ENCODE measurements around the gene GPR150. TPM values are rescaled to one million over a fixed set of nuclear protein-coding genes. Genes with fewer than 3 reads are reported as not detected.
A peak's percentile ranks its signal among the peaks of the same experiment; 100 is the strongest.
"Not testable (repeated sequence)": the region's sequence is repeated elsewhere in the genome, so short reads cannot be mapped to it uniquely, and the experiment has no call there.

The GPR150 gene
- total RNA-seq, 1 donor, result 0.36 TPM

DNA sequence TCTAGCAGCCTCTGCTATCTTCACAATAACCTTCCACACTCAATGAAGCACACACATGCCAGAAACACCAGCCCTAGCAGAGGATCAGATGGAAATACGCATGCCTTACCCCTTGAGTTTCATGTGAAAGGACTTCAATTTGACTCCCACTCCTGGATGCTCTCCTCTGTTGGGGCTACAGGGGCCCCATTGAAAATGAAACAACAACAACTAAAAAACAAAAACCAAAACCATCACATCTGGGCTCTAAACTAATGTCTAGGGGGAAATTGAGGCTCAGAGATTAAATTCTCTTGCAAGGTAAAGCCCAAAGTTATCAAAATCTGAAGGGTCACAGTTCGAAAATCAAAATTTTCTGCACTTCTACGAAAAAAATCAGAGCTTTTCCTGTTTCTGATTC lies 18.7 kb downstream of the GPR150 start:
- H3K79me2 ChIP-seq (ENCODE audit: insufficient read depth, low read length), result no peaks in the 10 kb centered on the region
- H3K4me2 ChIP-seq (ENCODE audit: insufficient read depth, low read length), result no peak overlapping the region
- H3K4me3 ChIP-seq (ENCODE audit: insufficient read depth, low read length), result no peak overlapping the region
- H3K9me3 ChIP-seq (ENCODE audit: low read depth, low read length), result no peaks in the 10 kb centered on the region
- no peaks in the 10 kb centered on the region for H4K20me1 ChIP-seq (ENCODE audit: insufficient read depth, low read length)
- no peaks in the 10 kb centered on the region for H3K36me3 ChIP-seq (ENCODE audit: insufficient read depth, low read length)
- H2AFZ ChIP-seq (ENCODE audit: low read length), result peak overlapping the region; percentile 14
- no peaks in the 10 kb centered on the region for H3K27me3 ChIP-seq (ENCODE audit: insufficient read depth, low read length)
- no peak for TF ChIP-seq CTCF (IDR thresholded peaks at IDR 0.05; ENCODE audit: extremely low read depth, low read depth, low read length)
- no peak overlapping the region for H3K27ac ChIP-seq (ENCODE audit: low read depth, low read length)
- no peaks in the 10 kb centered on the region for H3K4me1 ChIP-seq (ENCODE audit: insufficient read depth, low read length)
- DNase-seq (ENCODE audit: insufficient read length, low spot score, missing footprints), result no peak

- Histone ChIP-seq H4K20me1 (ENCODE audit: insufficient read depth, low read length) (no peaks in the 10 kb centered on the region), H3K27me3 (ENCODE audit: insufficient read depth, low read length) (no peaks in the 10 kb centered on the region), H3K36me3 (ENCODE audit: insufficient read depth, low read length) (no peaks in the 10 kb centered on the region), H3K4me3 (ENCODE audit: insufficient read depth, low read length) (no peak overlapping the region), H2AFZ (ENCODE audit: low read length) (peak overlapping the region; percentile 71), H3K27ac (ENCODE audit: low read depth, low read length) (no peak overlapping the region), H3K4me2 (ENCODE audit: insufficient read depth, low read length) (no peak overlapping the region), H3K4me1 (ENCODE audit: insufficient read depth, low read length) (no peaks in the 10 kb centered on the region), H3K9me3 (ENCODE audit: low read depth, low read length) (no peaks in the 10 kb centered on the region), H3K79me2 (ENCODE audit: insufficient read depth, low read length) (no peaks in the 10 kb centered on the region)
- no peak for DNase-seq (ENCODE audit: insufficient read length, low spot score, missing footprints)
- no peak for TF ChIP-seq CTCF (IDR thresholded peaks at IDR 0.05; ENCODE audit: extremely low read depth, low read depth, low read length)
Measured at GRCh38 chr5:95641741-95642220, 21.9 kb downstream of the GPR150 start.

DNA sequence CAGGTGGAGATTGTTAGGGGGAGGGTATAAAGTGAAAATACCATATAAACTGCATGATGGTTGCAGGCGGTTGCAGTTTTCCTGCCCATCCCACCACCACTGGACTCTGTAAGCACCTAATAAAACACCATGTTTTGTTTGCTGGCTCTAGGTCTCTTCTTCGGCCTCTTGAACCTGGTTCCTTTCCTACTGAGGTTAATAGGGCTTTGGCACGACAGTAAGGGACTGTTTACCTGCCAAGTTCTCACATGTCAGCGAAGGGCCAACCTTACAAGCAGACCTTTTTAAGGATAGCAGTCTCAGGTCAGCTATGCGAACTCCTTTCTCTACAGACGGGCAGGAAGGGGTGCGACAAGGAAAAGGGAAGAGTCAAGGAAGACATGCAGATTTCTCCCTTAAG lies 23.3 kb downstream of the GPR150 start:
- Histone ChIP-seq H3K9me3 (ENCODE audit: low read depth, low read length) (no peaks in the 10 kb centered on the region), H3K4me1 (ENCODE audit: insufficient read depth, low read length) (peaks cover 10% of the 10 kb centered on the region), H3K27ac (ENCODE audit: low read depth, low read length) (no peak overlapping the region), H3K79me2 (ENCODE audit: insufficient read depth, low read length) (no peaks in the 10 kb centered on the region), H2AFZ (ENCODE audit: low read length) (no peak overlapping the region), H3K4me3 (ENCODE audit: insufficient read depth, low read length) (no peak overlapping the region), H3K4me2 (ENCODE audit: insufficient read depth, low read length) (no peak overlapping the region), H4K20me1 (ENCODE audit: insufficient read depth, low read length) (no peaks in the 10 kb centered on the region), H3K36me3 (ENCODE audit: insufficient read depth, low read length) (no peaks in the 10 kb centered on the region), H3K27me3 (ENCODE audit: insufficient read depth, low read length) (no peaks in the 10 kb centered on the region)
- DNase-seq (ENCODE audit: insufficient read length, low spot score, missing footprints), result no peak
- no peak for TF ChIP-seq CTCF (IDR thresholded peaks at IDR 0.05; ENCODE audit: extremely low read depth, low read depth, low read length)

GRCh38 chr5:95644351-95645042 lies 24.6 kb downstream of the GPR150 start:
- DNase-seq (ENCODE audit: insufficient read length, low spot score, missing footprints), result peak; percentile 83

DNA sequence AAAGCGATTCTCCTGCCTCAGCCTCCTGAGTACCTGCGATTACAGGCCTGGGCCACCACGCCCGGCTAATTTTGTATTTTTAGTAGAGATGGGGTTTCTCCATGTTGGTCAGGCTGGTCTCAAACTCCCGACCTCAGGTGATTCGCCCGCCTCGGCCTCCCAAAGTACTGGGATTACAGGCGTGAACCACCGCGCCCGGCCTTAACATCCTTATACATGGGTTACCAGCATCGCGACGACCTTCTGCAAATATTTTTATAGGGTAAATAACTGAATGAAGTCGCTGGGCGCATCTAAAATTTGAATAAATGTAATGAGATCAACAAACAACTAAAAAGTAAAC lies 26.3 kb downstream of the GPR150 start:
- Histone ChIP-seq H3K4me1 (ENCODE audit: insufficient read depth, low read length) (peaks cover 10% of the 10 kb centered on the region), H3K4me3 (ENCODE audit: insufficient read depth, low read length) (peak overlapping the region; percentile 79), H2AFZ (ENCODE audit: low read length) (peak overlapping the region; percentile 42), H3K4me2 (ENCODE audit: insufficient read depth, low read length) (peak overlapping the region; percentile 95)
- not testable (repeated sequence) for H4K20me1 ChIP-seq (ENCODE audit: insufficient read depth, low read length); H3K27ac ChIP-seq (ENCODE audit: low read depth, low read length); H3K36me3 ChIP-seq (ENCODE audit: insufficient read depth, low read length); H3K79me2 ChIP-seq (ENCODE audit: insufficient read depth, low read length); H3K27me3 ChIP-seq (ENCODE audit: insufficient read depth, low read length); H3K9me3 ChIP-seq (ENCODE audit: low read depth, low read length); DNase-seq (ENCODE audit: insufficient read length, low spot score, missing footprints)

More at GRCh38 chr5:95644351-95645042, 24.6 kb downstream of the GPR150 start:
- peak overlapping the region; percentile 43 for H3K4me2 ChIP-seq (ENCODE audit: insufficient read depth, low read length)
- H2AFZ ChIP-seq (ENCODE audit: low read length), result peak overlapping the region; percentile 88
- H3K4me1 ChIP-seq (ENCODE audit: insufficient read depth, low read length), result peaks cover 10% of the 10 kb centered on the region
- no peaks in the 10 kb centered on the region for H3K27me3 ChIP-seq (ENCODE audit: insufficient read depth, low read length)
- peak; percentile 92 for TF ChIP-seq CTCF (IDR thresholded peaks at IDR 0.05; ENCODE audit: extremely low read depth, low read depth, low read length)
- H3K27ac ChIP-seq (ENCODE audit: low read depth, low read length), result peak overlapping the region; percentile 14
- H3K36me3 ChIP-seq (ENCODE audit: insufficient read depth, low read length), result no peaks in the 10 kb centered on the region
- no peaks in the 10 kb centered on the region for H4K20me1 ChIP-seq (ENCODE audit: insufficient read depth, low read length)
- H3K79me2 ChIP-seq (ENCODE audit: insufficient read depth, low read length), result no peaks in the 10 kb centered on the region
- H3K9me3 ChIP-seq (ENCODE audit: low read depth, low read length), result no peaks in the 10 kb centered on the region
- no peak overlapping the region for H3K4me3 ChIP-seq (ENCODE audit: insufficient read depth, low read length)
